ENCODE measurements around the gene SLC26A6.

Gene SLC26A6

DNA sequence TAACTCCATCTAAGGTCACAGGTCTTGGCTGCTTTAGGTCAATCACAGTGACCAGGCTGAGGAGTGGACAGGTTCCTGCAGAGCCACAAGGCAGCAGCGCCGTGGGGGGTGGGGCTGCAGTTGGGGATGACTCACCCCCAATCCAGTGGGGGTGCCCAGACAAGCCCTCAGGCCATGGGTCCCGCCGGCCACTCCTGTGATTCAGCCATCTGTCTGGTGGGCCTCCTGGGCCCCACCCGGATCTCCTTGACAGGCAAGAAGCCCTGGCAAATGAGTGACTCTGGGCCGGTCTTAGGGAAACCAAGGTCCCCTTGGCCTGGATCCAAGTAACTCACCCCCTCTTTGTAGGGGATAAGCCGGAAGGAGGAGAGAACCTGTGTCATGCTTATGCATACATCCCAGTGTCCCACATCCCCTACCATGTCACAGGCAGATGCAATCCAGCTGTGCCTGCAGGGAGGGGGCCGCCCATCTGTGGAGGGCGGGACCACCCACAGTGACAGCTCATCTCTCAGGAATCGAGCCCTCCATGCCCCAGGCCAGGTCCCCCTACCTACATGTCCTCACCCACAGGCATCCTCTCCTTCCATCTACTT is 39.6 kb downstream of the SLC26A6 start:
- TF ChIP-seq ISL1 (CRISPR knock-in tag; IDR thresholded peaks at IDR 0.05) = no peak
- TF ChIP-seq ARNTL (CRISPR knock-in tag; IDR thresholded peaks at IDR 0.05; ENCODE audit: borderline replicate concordance, low read depth) = no peak
- TF ChIP-seq RARB (CRISPR knock-in tag; IDR thresholded peaks at IDR 0.05) = no peak
- no peak for TF ChIP-seq OSR1 (CRISPR knock-in tag; IDR thresholded peaks at IDR 0.05)
- TF ChIP-seq, protein P1, sequence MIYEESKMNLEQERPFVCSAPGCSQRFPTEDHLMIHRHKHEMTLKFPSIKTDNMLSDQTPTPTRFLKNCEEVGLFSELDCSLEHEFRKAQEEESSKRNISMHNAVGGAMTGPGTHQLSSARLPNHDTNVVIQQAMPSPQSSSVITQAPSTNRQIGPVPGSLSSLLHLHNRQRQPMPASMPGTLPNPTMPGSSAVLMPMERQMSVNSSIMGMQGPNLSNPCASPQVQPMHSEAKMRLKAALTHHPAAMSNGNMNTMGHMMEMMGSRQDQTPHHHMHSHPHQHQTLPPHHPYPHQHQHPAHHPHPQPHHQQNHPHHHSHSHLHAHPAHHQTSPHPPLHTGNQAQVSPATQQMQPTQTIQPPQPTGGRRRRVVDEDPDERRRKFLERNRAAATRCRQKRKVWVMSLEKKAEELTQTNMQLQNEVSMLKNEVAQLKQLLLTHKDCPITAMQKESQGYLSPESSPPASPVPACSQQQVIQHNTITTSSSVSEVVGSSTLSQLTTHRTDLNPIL (CRISPR knock-in tag; IDR thresholded peaks at IDR 0.05; ENCODE audit: low read depth) = no peak
- TF ChIP-seq, protein P2, sequence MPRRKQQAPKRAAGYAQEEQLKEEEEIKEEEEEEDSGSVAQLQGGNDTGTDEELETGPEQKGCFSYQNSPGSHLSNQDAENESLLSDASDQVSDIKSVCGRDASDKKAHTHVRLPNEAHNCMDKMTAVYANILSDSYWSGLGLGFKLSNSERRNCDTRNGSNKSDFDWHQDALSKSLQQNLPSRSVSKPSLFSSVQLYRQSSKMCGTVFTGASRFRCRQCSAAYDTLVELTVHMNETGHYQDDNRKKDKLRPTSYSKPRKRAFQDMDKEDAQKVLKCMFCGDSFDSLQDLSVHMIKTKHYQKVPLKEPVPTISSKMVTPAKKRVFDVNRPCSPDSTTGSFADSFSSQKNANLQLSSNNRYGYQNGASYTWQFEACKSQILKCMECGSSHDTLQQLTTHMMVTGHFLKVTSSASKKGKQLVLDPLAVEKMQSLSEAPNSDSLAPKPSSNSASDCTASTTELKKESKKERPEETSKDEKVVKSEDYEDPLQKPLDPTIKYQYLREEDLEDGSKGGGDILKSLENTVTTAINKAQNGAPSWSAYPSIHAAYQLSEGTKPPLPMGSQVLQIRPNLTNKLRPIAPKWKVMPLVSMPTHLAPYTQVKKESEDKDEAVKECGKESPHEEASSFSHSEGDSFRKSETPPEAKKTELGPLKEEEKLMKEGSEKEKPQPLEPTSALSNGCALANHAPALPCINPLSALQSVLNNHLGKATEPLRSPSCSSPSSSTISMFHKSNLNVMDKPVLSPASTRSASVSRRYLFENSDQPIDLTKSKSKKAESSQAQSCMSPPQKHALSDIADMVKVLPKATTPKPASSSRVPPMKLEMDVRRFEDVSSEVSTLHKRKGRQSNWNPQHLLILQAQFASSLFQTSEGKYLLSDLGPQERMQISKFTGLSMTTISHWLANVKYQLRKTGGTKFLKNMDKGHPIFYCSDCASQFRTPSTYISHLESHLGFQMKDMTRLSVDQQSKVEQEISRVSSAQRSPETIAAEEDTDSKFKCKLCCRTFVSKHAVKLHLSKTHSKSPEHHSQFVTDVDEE (CRISPR knock-in tag; IDR thresholded peaks at IDR 0.05) = no peak
- no peak for TF ChIP-seq ZNF565 (CRISPR knock-in tag; conservative IDR thresholded peaks at IDR 0.05; ENCODE audit: low read depth)
- TF ChIP-seq TCF4 (CRISPR knock-in tag; IDR thresholded peaks at IDR 0.05; ENCODE audit: borderline replicate concordance) = no peak
- TF ChIP-seq ZFP30 (CRISPR knock-in tag; IDR thresholded peaks at IDR 0.05) = no peak
- ATAC-seq = peak; percentile 50

DNA sequence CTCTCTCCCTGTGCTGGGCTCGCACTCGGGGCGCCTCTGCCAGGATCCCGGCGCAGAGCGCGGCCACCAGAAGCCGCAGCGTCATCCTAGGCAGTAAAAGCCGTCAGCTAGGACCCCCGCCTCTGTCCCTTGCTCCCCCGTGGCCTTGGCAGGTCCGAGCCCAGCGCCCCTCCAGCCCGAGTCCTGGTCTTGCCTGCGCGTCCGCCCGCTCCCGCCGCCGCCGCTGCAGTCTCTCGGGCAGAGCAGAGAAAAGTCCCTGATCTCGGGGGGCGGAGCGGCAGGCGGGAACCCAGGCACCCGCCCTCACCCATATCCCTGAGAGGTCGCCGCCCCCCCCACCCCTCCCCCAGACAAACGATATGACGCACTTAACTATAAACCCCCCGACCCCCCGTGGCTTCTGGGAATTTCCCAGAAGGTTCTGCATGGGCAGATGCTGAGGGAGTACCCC is 40.2 kb downstream of the SLC26A6 start, which contains the start of gene COL7A1:
TSS of gene COL7A1 (minus strand) at position 255 of the 451 bp plus-strand sequence. CDS start at position 85, 170 bp downstream.
- TF ChIP-seq RARB (CRISPR knock-in tag; IDR thresholded peaks at IDR 0.05) (no peak), SNAI2 (CRISPR knock-in tag; IDR thresholded peaks at IDR 0.05) (no peak), ZNF565 (CRISPR knock-in tag; conservative IDR thresholded peaks at IDR 0.05; ENCODE audit: low read depth) (no peak), ARNTL (CRISPR knock-in tag; IDR thresholded peaks at IDR 0.05; ENCODE audit: borderline replicate concordance, low read depth) (no peak), PPARA (CRISPR knock-in tag; IDR thresholded peaks at IDR 0.05; ENCODE audit: borderline replicate concordance) (no peak), ZC3H10 (CRISPR knock-in tag; IDR thresholded peaks at IDR 0.05) (no peak), OSR1 (CRISPR knock-in tag; IDR thresholded peaks at IDR 0.05) (no peak), ZNF70 (CRISPR knock-in tag; IDR thresholded peaks at IDR 0.05) (no peak), ZFP30 (CRISPR knock-in tag; IDR thresholded peaks at IDR 0.05) (no peak), CSDC2 (CRISPR knock-in tag; IDR thresholded peaks at IDR 0.05) (no peak), ISL1 (CRISPR knock-in tag; IDR thresholded peaks at IDR 0.05) (no peak), BACH2 (CRISPR knock-in tag; IDR thresholded peaks at IDR 0.05; ENCODE audit: borderline replicate concordance) (no peak), ZFP3 (CRISPR knock-in tag; IDR thresholded peaks at IDR 0.05) (no peak)
- TF ChIP-seq, protein P3, sequence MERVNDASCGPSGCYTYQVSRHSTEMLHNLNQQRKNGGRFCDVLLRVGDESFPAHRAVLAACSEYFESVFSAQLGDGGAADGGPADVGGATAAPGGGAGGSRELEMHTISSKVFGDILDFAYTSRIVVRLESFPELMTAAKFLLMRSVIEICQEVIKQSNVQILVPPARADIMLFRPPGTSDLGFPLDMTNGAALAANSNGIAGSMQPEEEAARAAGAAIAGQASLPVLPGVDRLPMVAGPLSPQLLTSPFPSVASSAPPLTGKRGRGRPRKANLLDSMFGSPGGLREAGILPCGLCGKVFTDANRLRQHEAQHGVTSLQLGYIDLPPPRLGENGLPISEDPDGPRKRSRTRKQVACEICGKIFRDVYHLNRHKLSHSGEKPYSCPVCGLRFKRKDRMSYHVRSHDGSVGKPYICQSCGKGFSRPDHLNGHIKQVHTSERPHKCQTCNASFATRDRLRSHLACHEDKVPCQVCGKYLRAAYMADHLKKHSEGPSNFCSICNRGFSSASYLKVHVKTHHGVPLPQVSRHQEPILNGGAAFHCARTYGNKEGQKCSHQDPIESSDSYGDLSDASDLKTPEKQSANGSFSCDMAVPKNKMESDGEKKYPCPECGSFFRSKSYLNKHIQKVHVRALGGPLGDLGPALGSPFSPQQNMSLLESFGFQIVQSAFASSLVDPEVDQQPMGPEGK (CRISPR knock-in tag; IDR thresholded peaks at IDR 0.05; ENCODE audit: borderline replicate concordance) = no peak
- TF ChIP-seq, protein P1 (CRISPR knock-in tag; IDR thresholded peaks at IDR 0.05; ENCODE audit: low read depth) = no peak
- ATAC-seq = peak; percentile 34

DNA sequence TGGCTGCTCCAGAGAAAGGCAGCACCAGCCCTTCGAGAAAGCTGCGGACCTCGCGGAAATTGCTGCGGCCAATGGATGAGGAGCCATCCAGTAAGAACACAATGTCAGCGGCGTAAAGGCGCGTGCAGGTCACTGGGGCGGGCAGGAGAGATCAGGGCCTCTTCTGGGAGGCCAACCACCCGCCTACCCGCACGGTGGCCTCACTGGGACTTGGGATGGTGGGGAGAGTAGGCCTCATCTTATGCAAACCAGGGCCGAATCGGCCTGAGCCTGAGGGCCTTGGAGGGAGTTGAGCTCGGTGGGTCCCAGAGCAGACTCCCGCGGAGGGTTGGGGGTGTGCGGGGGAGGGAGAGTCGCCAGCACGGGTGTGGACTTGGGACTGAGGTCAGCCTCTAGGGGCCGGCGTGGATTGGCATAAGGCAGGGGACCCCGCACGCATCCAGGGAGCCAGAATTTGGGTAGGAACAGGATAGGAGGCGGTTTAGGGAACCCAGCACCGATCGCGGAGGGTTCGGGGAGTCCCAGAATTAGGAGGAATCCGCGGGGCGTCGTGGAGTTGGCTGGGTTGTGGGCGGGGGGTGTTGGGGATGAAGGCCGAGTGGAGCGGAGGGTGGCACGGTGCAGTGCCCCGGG is 40.7 kb downstream of the SLC26A6 start:
- TF ChIP-seq ZC3H10 (CRISPR knock-in tag; IDR thresholded peaks at IDR 0.05) (no peak), ZFP3 (CRISPR knock-in tag; IDR thresholded peaks at IDR 0.05) (no peak), ESRRG (CRISPR knock-in tag; IDR thresholded peaks at IDR 0.05) (no peak), ZNF70 (CRISPR knock-in tag; IDR thresholded peaks at IDR 0.05) (no peak)
- ATAC-seq = no peak

DNA sequence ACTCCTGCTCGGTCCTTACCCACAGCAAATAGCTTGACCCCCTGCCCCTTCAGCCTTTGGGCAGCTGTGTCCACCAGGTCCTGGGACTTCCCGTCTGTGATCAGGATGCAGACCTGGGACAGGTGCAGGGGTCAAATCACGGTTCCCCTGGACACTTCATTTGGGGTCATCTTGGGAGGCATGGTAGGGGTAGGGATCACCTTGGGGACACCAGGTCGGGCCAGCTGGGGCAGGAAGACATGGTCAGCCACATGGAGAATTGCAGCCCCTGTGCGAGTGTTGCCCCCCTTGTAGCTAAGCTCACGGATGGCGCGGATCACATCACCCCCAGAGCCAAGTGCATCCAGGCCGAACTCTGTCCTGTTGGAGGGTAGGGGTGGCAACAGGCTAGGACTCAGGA is 41.9 kb downstream of the SLC26A6 start:
- no peak for TF ChIP-seq ISL1 (CRISPR knock-in tag; IDR thresholded peaks at IDR 0.05)
- TF ChIP-seq ZNF565 (CRISPR knock-in tag; conservative IDR thresholded peaks at IDR 0.05; ENCODE audit: low read depth) = no peak
- no peak for TF ChIP-seq CSDC2 (CRISPR knock-in tag; IDR thresholded peaks at IDR 0.05)
- TF ChIP-seq TOX (CRISPR knock-in tag; IDR thresholded peaks at IDR 0.05; ENCODE audit: borderline replicate concordance) = no peak
- no peak for TF ChIP-seq RARB (CRISPR knock-in tag; IDR thresholded peaks at IDR 0.05)
- no peak for TF ChIP-seq ZC3H10 (CRISPR knock-in tag; IDR thresholded peaks at IDR 0.05)
- no peak for TF ChIP-seq BACH2 (CRISPR knock-in tag; IDR thresholded peaks at IDR 0.05; ENCODE audit: borderline replicate concordance)
- ATAC-seq = no peak
